ENCODE data around the gene ZC3H12A.

ZC3H12A gene

DNA sequence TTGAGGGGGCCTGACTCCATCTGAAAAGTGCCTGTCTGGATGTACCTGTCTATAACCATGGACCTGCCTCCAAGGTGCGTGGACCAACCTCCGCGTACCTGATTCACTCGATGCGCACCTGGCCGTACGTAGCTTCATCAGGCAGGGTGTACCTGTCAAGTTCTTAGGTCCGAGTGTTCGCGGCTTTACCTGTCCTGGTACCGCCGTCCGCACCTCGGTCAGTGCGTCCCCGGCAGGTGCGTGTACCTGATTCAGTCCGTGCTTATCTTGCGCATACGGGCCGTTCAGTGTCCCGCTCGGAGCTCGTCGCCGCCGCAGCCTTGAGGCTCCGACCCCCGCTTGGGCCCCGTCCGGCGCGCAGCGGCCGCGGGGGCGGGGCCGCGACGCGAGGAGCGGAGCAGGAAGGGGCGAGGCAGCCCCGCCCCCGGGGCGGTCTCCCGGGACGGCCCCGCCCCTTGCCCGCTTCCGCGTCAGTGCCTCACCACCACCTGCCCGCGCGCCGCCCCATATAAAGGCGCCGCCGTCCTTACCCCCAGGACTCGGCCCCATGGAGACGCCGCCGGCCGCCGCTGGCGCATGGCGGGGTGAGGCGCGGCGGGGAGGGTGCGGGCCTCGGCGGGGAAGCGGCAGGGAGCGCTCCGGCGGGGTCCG lies at the start of gene ZC3H12A:
TSS of gene ZC3H12A (plus strand) at position 535 of the 651 bp plus-strand sequence. CDS start 917 bp downstream, outside the sequence.
- peak within 1 kb of the TSS; percentile 70 to 92 (median 84) for H3K4me3 ChIP-seq
- peak within 1 kb of the TSS; percentile 85 to 99 (median 97) for H3K27ac ChIP-seq

DNA sequence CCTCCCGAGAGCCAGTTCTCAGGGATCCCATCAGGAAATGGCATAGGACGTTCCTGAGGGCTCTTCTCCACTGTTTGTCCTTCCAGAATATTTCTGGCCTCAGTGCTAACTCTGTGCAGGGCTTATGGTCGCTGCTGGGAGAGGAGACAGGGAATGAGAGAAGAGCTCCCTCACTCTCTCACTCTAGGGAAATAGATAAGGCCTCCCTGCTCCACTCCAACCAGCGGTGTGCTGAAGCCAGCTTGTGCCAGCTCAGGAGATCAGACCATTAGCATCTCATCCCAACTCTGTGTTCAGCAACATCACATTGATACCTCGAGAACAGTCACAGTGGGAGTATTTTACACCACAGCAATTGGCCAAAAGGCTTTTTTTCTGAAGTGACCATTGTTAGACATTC lies 49.2 kb upstream of the ZC3H12A start:
- H3K27ac ChIP-seq: no peak overlapping the region
- H3K4me3 ChIP-seq: no peak overlapping the region

- Histone ChIP-seq H3K27ac (peak overlapping the region in 1 of 21 experiments; percentile 13), H3K4me3 (no peak overlapping the region)
Observed at GRCh38 chr1:37429029-37429428, 45.4 kb upstream of the ZC3H12A start.

DNA sequence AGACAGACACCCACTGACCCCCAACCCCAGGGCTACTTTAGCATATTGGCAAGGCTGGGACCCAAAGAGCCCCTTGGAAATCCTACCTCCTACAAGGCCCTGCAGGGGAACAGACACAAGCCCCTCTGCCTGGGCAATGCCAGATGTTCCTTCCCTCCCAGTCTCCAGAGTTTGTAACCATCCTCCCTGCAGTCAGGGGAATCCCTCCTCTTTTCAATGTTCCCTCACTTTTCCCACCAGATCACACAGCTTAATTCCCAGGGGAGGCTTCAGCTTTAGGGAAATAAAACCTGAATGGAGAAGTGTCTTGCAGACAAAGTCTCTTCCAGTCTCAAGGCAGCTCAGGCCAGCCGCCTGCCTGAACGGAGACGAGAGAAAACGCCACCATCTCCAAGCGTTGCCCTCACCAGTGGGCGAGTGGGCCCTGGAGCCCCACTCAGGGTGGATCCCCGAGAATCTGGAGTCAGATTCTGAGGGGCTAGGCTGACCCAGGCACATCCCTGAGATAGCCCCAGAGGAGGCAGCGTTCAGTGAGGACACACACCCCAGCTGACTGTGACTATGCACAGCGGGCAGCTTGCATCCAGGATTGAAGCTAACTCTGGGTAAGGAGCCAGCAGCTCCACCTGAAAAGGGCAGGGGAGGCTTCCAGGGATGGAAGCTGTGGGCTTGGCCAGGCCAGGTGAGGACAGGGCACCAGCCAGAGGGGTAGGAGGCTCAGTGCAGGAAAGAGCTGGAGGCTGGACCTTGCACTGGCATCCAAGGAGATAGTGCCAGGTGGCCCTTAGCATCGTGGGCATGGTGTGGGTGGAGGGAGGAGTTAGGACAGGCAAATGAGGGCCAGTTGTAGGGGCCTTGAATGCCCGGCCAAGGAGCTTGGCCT lies 44.0 kb upstream of the ZC3H12A start:
- no peak overlapping the region for H3K27ac ChIP-seq

DNA sequence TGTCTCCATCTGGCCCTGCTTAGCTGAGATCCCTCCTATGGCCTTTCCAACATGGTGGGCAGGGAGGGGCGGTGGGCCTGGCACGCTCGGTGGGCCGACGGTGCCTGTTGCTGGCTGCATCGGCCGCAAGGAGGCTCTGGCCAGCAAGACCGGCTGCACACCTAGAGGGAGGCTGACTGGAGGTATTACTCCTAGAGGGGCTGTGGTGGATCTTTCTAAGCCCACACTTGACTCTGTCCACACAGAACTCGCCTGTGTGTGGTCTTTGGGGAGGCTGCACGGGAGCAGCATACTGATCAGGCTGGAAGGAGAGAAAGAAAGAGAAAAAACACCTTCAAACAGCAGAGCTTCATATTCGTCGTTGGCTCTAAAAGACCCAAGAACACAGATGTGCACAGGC lies 41.7 kb upstream of the ZC3H12A start:
- Histone ChIP-seq H3K27ac (no peak overlapping the region), H3K4me3 (no peak overlapping the region)

More for the DNA sequence above, 44.0 kb upstream of the ZC3H12A start:
- H3K4me3 ChIP-seq: no peak overlapping the region

GRCh38 chr1:37433171-37433570 lies 41.2 kb upstream of the ZC3H12A start:
- Histone ChIP-seq H3K4me3 (no peak overlapping the region), H3K27ac (no peak overlapping the region)

- no peak overlapping the region for H3K27ac ChIP-seq
- no peak overlapping the region for H3K4me3 ChIP-seq
Observed at GRCh38 chr1:37434292-37435225, 39.8 kb upstream of the ZC3H12A start.

- Histone ChIP-seq H3K4me3 (no peak overlapping the region), H3K27ac (no peak overlapping the region)
Observed at GRCh38 chr1:37437087-37437486, 37.3 kb upstream of the ZC3H12A start.

DNA sequence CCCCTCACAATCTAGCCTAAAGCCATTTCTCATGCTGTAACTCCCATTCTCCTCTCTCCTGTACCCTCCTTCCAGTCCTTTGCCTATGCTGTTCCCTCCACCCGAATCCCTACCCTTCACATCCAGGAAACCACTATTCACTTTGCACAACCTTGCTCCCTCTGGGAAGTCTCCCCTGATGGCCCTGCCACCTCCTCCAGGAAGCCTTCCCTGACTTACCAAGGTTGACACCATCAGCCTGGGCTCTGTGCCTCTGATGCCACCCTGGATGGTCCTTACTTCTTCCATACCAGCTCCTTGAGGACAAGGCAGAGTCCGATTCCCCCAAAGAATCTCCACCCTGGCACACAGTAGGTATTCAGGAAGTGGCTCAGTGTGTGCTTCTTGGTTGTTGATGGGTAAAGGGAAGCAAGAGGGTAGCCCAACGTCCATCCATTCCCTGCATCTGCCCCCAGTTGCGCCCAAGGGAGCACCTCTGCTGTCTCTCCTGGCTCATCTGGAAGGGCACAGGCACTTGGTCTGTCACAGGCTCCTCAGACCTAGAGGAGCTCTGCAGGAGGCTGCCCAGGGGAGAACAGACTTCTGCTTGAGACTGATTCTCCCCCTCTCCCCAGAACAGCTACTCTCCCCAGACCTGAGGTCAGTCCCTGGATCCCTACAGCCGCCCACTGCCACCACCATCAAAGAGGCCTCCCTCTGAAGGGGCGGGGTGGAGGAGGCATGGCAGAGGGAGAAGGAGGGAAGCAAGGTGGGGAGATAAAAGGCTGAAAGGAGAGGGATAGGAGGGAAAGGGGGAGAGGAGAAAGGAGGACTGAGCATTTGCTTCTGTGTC lies 36.1 kb upstream of the ZC3H12A start:
- Histone ChIP-seq H3K4me3 (no peak overlapping the region), H3K27ac (no peak overlapping the region)

GRCh38 chr1:37438869-37439343 lies 35.5 kb upstream of the ZC3H12A start:
- no peak overlapping the region for H3K27ac ChIP-seq
- H3K4me3 ChIP-seq: no peak overlapping the region

GRCh38 chr1:37439349-37439995 lies 34.9 kb upstream of the ZC3H12A start:
- Histone ChIP-seq H3K27ac (no peak overlapping the region), H3K4me3 (no peak overlapping the region)

DNA sequence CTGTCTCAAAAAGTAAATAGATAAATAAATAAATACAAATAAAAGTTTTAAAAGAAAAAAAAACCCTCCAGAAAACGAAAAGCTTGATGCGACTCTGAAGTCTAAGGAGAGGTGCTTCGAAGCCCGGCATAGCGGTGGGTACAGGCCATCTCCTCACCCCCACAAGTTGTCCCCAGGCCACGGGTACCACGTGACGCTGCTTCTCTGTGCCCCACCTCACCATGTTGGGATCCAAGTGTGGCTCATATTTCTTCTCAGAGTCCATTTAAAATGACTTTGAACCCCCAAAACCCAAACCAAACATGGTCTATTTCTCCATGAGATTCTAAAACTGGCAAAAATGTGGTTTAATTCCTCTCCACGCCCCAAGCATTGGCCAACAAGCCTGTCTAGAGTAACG lies 32.9 kb upstream of the ZC3H12A start:
- H3K4me3 ChIP-seq: no peak overlapping the region
- H3K27ac ChIP-seq: no peak overlapping the region

- Histone ChIP-seq H3K4me3 (no peak overlapping the region), H3K27ac (no peak overlapping the region)
Observed at GRCh38 chr1:37442139-37442538, 32.2 kb upstream of the ZC3H12A start.

DNA sequence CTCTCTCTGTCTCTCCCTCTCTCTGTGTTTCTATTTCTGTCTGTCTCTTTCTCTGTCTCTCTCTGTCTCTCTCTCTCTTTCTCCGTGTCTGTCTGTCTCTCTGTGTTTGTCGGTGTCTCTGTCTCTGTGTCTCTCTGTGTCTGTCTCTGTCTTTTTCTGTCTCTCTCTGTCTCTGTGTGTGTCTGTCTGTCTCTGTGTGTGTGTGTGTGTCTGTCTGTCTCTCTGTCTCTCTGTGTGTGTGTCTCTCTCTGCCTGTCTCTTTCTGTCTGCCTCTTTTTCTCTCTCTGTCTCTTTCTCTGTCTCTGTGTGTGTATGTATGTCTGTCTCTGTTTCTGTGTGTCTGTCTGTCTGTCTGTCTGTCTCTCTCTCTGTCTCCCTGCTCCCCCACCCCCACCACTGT lies 31.7 kb upstream of the ZC3H12A start:
- Histone ChIP-seq H3K4me3 (no peak overlapping the region), H3K27ac (no peak overlapping the region)

DNA sequence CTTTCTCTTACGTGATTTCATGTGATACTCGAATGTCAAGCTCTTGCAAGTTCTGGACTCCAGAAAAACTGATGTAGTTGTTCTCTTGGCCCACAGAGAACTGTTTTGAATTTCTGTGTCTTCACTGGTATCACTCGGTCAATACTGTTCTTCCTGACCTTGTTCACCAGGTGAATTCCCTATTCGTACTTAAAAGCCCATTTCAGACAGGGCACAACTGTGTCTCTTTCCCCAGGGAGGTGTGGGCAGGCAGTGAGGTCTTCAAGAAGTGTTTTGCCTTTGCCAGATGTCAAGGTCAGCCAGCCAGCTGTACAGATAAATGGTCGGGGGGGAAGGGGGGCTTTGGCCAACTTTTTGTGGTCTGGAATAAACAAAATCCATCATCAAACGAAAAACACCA lies 27.5 kb upstream of the ZC3H12A start:
- Histone ChIP-seq H3K27ac (no peak overlapping the region), H3K4me3 (no peak overlapping the region)

DNA sequence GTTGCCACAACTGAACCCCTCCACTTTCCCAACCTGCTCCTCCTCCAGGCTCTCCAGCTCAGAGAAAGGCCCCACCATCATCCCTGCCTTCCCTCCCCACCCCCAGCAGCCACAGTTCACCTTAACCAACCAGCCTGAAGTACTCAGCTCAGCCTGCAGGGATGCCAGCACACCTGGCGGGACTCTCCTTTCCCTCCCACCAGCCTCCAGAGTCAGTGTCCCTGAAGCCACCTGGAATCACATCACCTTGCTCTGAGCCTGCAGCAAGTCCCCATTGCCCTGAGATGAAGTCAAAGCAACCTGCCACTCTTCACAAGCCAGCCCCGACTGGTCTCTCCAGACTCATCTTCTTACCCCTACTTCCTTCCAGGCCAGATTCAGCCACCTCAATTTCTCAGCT lies 26.2 kb upstream of the ZC3H12A start:
- Histone ChIP-seq H3K27ac (peak overlapping the region in 2 of 21 experiments; percentile 40 to 81), H3K4me3 (no peak overlapping the region)

GRCh38 chr1:37448691-37449417 lies 25.5 kb upstream of the ZC3H12A start:
- Histone ChIP-seq H3K27ac (peak overlapping the region in 3 of 21 experiments; percentile 16 to 83 (median 40)), H3K4me3 (no peak overlapping the region)

DNA sequence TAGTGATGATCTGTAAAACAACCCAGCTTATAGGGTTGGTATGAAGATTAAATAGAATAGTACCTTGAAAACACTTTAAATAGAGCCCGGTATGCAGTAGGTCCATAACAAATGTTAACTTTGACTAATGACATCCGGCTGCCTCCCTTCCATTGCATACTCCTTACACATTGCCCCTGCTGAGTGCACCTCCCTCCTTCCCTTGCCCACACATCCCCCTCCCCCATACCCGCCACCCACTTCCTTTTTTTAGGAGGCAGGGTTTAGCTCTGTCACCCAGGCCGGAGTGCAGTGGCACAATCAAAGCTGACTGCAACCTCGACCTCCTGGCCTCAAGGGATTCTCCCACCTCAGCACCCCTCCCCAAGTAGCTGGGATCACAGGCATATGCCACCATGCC lies 24.4 kb upstream of the ZC3H12A start:
- H3K27ac ChIP-seq: peak overlapping the region in 1 of 21 experiments; percentile 83
- H3K4me3 ChIP-seq: no peak overlapping the region
